Measurements from ENCODE around the gene CLCA1. TPM values are rescaled to one million over a fixed set of nuclear protein-coding genes. Genes with fewer than 3 reads are reported as not detected.

CLCA1 gene
- total RNA-seq, 1 experiment from 2014 or later = 0.08 TPM

- POLR2A ChIA-PET = no interaction called here
- BruUV-seq (replicated peaks) = no TSS peak
Observed at GRCh38 chr1:86477256-86477655, 8.5 kb downstream of the CLCA1 start.

GRCh38 chr1:86477682-86478081, 9.0 kb downstream of the CLCA1 start:
- POLR2A ChIA-PET = no interaction called here
- in situ Hi-C loops (cut with HindIII; ENCODE audit: low pct_unique_long_range_greater_than_20kb, low sequenced_read_pairs) = loop anchor here (5.0 kb wide), 1 partner anchor 50 kb away; no protein-coding TSS in a partner anchor

More at GRCh38 chr1:86477256-86477655, 8.5 kb downstream of the CLCA1 start:
- Histone ChIP-seq H3K36me3 (ENCODE audit: control insufficient read depth, insufficient read depth, low read length) (no peaks in the 10 kb centered on the region), H3K27ac (ENCODE audit: low read length) (no peak overlapping the region), H3K4me1 (ENCODE audit: control insufficient read depth, insufficient read depth, low read length) (no peaks in the 10 kb centered on the region), H3K27me3 (ENCODE audit: control insufficient read depth, insufficient read depth, low read length) (peaks cover 12% of the 10 kb centered on the region), H3K4me3 (ENCODE audit: low read depth in 2 of 2, low read length in 2 of 2) (no peak overlapping the region), H3K9me3 (ENCODE audit: control insufficient read depth, insufficient read depth, low read depth, low read length) (no peaks in the 10 kb centered on the region)
- in situ Hi-C loops (cut with HindIII; ENCODE audit: low pct_unique_long_range_greater_than_20kb, low sequenced_read_pairs) = loop anchor here (5.0 kb wide), 1 partner anchor 50 kb away; no protein-coding TSS in a partner anchor
- CTCF ChIA-PET = interaction anchor here (0.6 kb wide), 1 partner anchor 489 kb away, joined by 3 read pairs; no protein-coding TSS in a partner anchor
- intact Hi-C loops (cut with micrococcal nuclease; ENCODE audit: unreplicated experiment) = loop anchor here (10.0 kb wide), 1 partner anchor 208 kb away; no protein-coding TSS in a partner anchor
- TF ChIP-seq POLR2AphosphoS5 (IDR thresholded peaks at IDR 0.05; ENCODE audit: low read depth, low read length) (no peak), SIN3A (IDR thresholded peaks at IDR 0.05; ENCODE audit: borderline replicate concordance, insufficient read depth, low read depth, low read length) (no peak), REST (IDR thresholded peaks at IDR 0.05; ENCODE audit: insufficient read depth in 1 of 2, low read depth in 2 of 2, low read length in 1 of 2) (no peak), TCF7L2 (IDR thresholded peaks at IDR 0.05; ENCODE audit: low read depth, low read length) (no peak), CTCF (IDR thresholded peaks at IDR 0.05) (no peak)
- DNase-seq (ENCODE audit: low read depth, low spot score) (no peak), ATAC-seq (no peak)

More at GRCh38 chr1:86477682-86478081, 9.0 kb downstream of the CLCA1 start:
- no TSS peak for BruUV-seq (replicated peaks)
- H3K4me3 ChIP-seq (ENCODE audit: low read depth in 2 of 2, low read length in 2 of 2) = no peak overlapping the region
- H3K9me3 ChIP-seq (ENCODE audit: control insufficient read depth, insufficient read depth, low read depth, low read length) = no peaks in the 10 kb centered on the region
- intact Hi-C loops (cut with micrococcal nuclease; ENCODE audit: unreplicated experiment) = loop anchor here (10.0 kb wide), 1 partner anchor 207 kb away; no protein-coding TSS in a partner anchor
- TF ChIP-seq TCF7L2 (IDR thresholded peaks at IDR 0.05; ENCODE audit: low read depth, low read length) (no peak), CTCF (IDR thresholded peaks at IDR 0.05) (no peak), SIN3A (IDR thresholded peaks at IDR 0.05; ENCODE audit: borderline replicate concordance, insufficient read depth, low read depth, low read length) (no peak), POLR2AphosphoS5 (IDR thresholded peaks at IDR 0.05; ENCODE audit: low read depth, low read length) (no peak), REST (IDR thresholded peaks at IDR 0.05; ENCODE audit: insufficient read depth in 1 of 2, low read depth in 2 of 2, low read length in 1 of 2) (no peak)
- H3K4me1 ChIP-seq (ENCODE audit: control insufficient read depth, insufficient read depth, low read length) = no peaks in the 10 kb centered on the region
- H3K27ac ChIP-seq (ENCODE audit: low read length) = no peak overlapping the region
- ATAC-seq = no peak
- no peaks in the 10 kb centered on the region for H3K36me3 ChIP-seq (ENCODE audit: control insufficient read depth, insufficient read depth, low read length)
- DNase-seq (ENCODE audit: low read depth, low spot score) = no peak
- CTCF ChIA-PET = interaction anchor here (0.6 kb wide), 1 partner anchor 489 kb away, joined by 3 read pairs; no protein-coding TSS in a partner anchor
- H3K27me3 ChIP-seq (ENCODE audit: control insufficient read depth, insufficient read depth, low read length) = peaks cover 12% of the 10 kb centered on the region
